HG03095 (cell line): ENCODE measurements around the gene PPP1R14B.

Experiments
- ATAC-seq: cut with Tn5 transposase; IDR thresholded peaks from one replicate; pipeline ENCODE4 v1.9.1; 2021; ENCODE audit warnings: moderate library complexity; ENCODE audit not compliant: unreplicated experiment

The PPP1R14B gene

DNA sequence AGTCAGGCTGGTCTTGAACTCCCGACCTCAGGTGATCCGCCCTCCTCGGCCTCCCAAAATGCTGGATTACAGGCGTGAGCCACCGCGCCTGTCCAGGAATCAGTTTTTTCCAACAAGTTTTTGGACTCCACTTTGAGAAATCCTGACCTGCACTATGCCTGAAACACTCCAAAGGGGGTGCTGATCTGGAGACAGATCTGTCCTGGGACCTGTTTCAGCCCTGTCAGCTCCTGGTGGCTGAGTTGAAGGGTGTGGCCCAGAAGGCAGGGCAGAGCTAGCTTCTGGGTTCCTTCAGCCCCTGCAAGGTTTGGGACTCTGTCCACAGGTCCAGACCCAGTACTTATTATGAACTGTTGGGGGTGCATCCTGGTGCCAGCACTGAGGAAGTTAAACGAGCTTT lies 15.2 kb downstream of the PPP1R14B start:
- no peak for ATAC-seq

DNA sequence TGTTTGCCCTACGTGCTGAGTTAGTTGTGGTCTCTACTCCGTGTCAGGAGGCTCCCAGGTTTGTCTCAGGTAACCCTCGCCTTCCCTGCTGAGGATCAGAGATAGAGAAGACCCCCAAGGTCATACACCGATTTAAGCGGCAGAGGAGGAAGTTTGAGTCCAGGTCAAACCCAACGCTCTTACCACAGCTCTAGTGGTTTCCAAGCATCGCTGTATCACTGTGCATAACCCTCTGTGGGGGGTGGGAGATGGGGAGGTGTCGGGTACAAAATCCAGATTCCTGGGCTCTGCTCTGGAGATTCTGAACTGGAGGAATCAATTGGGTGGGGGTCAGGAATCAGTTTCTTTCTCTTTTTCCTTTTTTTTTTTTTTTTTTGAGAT lies 15.8 kb downstream of the PPP1R14B start:
- no peak for ATAC-seq

DNA sequence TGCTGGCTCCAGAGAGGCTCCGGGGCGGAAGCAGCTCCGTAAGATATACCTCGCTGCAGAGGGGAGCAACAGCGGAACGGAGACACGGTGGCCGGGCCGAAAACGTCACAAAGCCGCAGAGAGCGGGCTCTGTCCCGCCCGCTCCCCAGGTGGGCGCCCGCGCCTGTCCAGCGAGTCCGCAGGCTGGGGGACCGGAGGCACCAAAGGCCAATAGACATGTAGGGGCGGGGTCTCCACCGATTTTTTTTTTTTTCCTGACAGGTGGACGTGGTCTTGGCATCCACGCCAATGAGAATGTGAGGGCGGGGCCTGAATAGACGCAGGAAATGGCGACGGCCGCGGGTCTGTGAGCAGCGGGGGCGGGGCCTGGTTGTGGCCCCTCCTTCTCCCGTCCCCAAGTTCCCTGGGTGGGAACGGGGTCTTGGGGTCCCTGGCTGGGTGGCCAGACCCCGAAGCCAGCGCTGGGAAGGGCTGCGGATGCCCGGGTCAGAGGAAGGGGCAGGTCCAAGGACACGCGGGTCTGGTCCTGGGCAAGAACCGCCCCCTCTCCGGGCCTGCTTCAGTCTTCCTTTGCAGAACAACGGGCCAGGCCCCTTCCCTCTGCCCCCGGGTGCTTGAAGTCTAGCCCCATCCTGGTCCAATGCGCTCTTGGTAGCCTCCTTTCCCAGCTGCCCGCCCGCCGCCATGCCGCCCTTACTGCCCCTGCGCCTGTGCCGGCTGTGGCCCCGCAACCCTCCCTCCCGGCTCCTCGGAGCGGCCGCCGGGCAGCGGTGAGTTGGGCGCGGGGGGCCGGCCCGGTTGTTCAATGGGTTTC lies 16.4 kb downstream of the PPP1R14B start, which contains the start of gene DNAJC4:
DNAJC4 (plus strand) TSS at position 378 of the 814 bp plus-strand sequence; CDS start at position 685, 307 bp downstream.
- peak; percentile 38 for ATAC-seq

DNA sequence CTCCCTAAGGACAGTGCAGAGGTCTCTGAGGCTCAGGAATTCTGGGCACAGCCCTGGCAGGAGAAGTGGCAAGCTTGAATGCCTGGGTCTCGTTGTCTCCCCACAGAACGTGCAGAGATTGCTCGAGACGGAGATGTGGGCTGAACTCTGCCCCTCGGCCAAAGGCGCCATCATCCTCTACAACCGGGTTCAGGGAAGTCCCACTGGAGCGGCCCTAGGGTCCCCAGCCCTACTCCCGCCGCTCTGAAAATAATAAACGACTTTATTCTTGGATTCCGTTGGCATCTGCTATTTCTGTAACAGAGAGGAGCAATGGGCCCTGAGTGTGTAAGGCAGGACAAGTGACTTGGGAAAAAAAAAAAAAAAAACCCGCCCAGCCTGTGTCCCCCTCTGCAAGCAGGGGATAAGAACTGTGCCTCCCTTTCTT lies 17.0 kb downstream of the PPP1R14B start:
- ATAC-seq: no peak

DNA sequence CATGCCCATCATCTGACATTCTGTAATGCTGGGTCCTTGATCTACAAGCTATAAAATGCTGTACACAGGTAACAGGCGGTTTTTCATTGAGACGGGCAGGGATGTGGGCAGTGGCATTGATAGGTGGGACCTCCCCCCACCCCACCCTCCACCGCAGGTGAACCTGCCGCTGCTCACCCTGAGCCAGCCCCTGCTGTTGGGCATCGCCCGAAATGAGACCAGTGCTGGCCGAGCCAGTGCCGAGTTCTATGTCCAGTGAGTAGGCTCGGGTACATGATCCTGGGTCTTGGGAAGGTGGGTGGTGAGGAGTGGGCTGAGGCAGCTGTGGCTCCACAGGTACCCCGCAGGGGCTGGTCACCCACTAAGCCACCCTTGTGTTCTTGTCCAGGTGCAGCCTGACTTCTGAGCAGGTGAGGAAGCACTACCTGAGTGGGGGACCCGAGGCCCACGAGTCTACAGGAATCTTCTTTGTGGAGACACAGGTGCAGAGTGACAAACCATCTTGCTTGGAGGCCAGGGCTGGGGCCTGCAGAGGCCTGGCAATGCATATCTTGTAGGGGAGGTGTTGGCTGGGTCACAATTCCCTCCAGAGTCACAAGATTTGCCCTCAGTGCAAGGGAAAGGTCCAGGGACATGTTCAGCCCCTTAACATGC lies 17.5 kb downstream of the PPP1R14B start:
- no peak for ATAC-seq

DNA sequence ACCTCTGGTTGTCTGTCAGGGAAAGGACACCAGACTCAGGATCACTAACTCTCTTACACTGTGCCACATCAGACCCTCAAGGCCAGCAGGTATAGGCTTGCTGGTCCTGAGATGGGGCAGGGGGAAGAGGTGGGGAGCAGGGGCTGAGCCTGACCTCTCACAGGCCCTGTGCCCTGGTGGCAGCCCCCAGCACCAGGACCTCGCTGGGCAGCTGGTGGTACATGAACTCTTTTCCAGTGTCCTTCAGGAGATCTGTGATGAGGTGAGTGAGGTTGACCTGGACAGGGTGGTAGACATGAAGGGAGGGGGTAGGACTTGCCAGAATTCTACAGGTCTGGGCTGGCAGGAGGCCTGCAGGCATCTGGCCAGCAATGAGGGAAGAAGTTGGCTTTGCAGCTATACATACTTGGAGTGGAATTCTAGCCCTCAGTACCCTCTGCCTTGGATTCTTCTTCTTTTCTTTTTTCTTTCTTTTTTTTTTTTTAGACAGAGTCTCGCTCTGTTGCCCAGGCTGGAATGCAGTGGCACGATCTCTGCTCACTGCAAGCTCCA lies 19.3 kb downstream of the PPP1R14B start:
- ATAC-seq: no peak

DNA sequence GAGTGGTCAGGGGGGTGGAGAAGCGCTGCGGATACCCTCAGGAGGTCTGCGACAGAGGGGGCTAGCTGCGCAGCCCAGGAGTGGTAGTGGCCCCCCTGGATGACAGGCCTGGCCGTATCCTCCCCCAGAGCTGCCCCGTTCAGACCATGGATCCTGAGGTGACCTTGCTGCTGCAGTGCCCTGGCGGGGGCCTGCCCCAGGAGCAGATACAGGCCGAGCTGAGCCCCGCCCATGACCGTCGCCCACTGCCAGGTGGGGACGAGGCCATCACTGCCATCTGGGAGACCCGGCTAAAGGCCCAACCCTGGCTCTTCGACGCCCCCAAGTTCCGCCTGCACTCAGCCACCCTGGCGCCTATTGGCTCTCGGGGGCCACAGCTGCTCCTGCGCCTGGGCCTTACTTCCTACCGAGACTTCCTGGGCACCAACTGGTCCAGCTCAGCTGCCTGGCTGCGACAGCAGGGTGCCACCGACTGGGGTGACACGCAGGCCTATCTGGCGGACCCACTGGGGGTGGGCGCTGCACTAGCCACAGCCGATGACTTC lies 20.2 kb downstream of the PPP1R14B start:
- no peak for ATAC-seq

DNA sequence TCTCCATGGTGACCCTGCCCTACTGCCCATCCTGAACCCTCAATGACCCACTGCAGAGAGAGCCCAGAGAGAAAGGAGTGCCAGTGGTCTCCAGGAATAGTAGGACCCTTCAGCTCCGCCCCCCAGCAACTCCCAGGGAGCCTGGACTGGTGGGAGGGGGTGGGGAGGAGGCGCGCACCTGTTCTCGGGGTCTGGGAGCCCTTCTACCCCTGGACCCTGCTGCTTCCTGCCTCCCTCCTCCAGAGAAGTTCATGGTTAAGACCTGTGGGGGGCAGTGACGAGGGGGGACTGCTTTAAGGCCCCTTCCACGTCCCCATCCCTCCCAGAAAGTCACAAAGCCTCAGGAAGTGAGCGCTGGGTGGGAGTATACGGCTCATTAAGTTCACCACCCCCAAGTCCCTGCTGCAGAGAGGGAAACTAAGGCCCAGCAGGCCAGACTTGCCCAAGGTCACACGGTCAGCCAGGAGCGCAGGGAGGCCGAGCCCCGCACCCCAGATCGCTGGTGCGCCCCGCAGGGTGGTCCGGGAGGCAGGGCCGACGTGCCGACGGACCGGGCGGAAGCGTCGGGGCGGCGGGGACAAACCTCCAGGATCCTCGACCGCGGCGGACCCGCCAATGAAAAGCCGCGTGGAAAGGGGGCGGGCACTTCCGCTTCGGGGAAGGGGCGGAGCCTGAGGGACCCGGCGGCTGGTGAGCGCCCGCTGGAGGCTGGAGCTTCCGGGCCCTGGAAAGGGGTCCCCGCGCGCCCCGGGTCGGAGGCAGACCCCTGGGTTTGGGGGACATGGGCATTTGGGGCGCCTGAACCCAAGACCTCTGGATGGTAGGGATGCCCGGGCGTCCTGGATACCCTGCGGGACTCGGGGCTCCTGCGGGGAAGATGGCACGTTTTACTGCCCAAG lies 20.9 kb downstream of the PPP1R14B start, which contains the start of the genes NUDT22 and TRPT1:
NUDT22 (plus strand) TSS at position 667 of the 899 bp plus-strand sequence. CDS start 379 bp downstream, outside the sequence.
TRPT1 (minus strand) TSS at position 579 of the 899 bp plus-strand sequence; CDS start at position 253, 326 bp downstream.
- no peak for ATAC-seq

DNA sequence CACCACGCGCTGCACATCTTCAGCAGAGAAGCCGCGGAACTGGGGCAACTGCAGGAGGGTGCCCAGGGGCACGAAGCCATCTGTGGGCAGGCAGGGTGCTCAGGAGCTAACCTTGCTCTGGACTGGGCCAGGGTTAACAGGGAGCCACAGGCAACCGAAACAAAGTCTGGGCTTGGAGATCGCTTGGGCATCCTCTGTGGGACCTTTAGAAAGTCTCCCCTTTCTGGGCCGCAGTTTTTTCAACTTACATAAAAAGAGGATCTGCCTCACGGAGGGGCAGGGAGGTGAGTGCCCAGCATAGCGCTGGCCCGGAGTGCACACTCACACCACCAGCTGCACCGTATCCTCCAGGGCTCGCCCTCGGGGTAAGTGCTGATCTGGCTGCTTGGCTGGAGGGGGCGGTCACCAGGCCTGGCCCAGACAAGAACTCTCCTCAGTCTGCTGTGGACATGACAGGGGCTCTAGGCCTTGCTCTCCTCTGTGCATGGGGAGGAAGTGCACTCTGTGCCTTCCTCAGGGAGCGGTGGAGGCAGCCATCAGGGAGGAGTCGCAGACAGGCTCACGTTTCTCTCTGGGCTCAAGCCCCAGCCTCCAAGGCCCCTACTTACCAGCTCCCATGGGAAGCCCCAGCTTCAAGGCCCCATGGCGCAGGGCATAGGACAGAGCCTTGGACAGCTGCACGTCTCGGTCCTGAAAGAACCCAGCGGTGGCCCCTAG lies 21.7 kb downstream of the PPP1R14B start:
- ATAC-seq: no peak

DNA sequence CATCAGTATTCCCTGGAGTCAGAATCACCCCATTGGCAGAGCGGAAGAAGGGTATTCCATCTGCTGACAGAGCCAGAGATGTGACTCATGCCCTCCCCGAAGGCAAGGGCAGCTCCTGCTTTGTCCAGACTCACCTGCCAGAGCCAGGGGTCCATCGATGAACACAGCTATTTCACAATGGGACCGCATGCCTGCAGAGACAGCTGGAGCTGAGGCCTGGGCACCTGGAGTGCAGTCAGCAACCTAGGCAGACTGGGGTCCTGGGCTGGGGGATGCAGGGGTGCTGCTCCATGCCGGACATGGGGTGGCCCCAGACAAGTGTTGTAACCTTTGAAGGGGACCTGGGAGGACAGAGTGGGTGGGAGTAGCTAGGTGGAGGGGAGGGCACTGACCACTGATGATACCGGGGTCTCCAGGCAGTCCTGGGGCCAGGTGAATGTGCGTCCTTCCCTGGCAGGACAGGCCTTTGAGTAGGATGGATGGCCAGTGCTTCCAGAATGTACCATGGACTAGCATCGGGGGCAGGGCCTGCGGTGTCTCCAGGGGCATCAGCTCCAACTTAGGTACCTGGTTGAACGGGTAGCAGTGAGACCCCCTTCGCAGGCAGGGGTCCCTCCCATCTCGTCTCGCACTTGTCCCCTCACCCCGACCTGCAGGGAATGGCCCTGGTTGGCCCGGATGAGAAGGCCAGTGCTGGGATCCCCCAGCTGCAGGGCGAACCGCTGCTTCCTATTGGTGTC lies 22.4 kb downstream of the PPP1R14B start:
- ATAC-seq: no peak

DNA sequence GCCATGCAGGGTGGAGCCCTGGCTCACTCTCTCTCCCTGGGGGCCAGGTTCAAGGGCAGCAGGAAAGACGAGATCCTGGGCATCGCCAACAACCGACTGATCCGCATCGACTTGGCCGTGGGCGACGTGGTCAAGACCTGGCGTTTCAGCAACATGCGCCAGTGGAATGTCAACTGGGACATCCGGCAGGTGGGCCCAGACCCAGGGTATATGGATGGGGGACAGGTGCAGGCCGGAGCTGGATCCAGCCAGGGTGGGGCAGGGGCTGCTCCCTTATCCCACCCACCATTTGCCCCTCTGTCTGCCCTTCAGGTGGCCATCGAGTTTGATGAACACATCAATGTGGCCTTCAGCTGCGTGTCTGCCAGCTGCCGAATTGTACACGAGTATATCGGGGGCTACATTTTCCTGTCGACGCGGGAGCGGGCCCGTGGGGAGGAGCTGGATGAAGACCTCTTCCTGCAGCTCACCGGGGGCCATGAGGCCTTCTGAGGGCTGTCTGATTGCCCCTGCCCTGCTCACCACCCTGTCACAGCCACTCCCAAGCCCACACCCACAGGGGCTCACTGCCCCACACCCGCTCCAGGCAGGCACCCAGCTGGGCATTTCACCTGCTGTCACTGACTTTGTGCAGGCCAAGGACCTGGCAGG lies 23.6 kb downstream of the PPP1R14B start:
- no peak for ATAC-seq

DNA sequence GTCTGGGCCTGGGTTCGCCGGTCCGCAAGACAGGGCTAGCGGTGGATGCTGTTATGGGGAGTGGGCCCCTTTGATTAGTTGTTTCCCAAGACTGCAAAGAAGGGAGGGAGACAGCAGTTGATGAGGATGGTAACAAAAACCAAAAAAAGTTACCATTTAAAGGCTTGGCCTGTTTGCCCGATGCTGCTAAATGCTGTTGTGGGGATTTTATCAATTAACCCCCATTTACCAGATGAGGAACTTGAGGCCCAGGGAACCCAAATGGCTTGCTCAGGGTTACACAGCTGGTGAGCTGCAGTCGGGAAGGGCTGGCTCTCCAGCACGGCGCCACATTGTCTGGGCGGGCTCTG lies 24.1 kb downstream of the PPP1R14B start:
- no peak for ATAC-seq

DNA sequence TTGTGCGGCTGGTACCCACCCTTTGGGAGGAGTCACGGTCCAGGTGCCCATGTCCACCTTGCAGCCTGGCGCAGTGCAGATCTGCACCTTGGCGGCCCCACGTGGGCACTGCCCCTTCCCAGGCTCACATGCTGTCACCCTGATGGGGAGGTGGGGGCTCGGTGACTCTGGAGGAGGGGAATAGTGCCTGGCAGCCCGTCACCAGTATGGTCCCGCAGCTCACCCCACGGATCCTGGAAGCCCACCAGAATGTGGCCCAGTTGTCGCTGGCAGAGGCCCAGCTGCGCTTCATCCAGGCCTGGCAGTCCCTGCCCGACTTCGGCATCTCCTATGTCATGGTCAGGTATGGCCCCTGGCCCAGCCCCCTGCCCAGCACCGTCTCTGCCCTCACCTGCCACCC lies 25.9 kb downstream of the PPP1R14B start:
- no peak for ATAC-seq

DNA sequence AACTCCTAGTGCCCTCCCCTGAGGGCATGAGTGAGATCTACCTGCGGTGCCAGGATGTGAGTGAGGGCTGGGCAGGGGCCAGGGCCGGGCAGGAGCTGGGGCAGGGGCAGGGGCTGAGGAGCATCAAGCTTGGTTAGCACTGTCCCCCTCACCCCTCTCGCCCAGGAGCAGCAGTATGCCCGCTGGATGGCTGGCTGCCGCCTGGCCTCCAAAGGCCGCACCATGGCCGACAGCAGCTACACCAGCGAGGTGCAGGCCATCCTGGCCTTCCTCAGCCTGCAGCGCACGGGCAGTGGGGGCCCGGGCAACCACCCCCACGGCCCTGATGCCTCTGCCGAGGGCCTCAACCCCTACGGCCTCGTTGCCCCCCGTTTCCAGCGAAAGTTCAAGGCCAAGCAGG lies 26.5 kb downstream of the PPP1R14B start:
- ATAC-seq: no peak

DNA sequence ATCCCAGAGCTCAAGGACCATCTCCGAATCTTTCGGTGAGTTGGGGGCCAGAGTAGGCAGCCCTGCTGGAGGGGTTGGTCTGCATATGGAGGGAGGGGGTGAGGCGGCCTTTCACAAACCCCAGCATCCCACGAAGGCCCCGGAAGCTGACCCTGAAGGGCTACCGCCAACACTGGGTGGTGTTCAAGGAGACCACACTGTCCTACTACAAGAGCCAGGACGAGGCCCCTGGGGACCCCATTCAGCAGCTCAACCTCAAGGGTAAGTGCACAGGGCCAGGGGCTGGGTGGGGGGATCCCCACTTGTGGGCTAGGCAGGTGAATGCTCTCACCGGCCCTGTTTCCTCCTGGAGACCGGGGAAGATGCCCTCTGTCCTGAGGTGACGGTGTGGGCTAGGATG lies 27.0 kb downstream of the PPP1R14B start:
- no peak for ATAC-seq

DNA sequence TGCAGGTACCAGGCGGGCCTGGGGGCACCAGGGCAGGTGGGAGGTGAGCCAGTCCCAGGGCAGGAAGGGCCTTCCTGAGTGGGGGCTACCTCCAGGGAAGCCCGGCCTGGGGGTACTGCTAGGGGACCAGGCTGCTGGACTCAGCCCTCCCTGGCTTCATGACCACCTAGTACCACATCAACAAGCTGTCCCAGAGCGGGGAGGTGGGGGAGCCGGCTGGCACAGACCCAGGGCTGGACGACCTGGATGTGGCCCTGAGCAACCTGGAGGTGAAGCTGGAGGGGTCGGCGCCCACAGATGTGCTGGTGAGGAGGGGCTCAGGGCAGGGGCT lies 27.4 kb downstream of the PPP1R14B start:
- no peak for ATAC-seq

DNA sequence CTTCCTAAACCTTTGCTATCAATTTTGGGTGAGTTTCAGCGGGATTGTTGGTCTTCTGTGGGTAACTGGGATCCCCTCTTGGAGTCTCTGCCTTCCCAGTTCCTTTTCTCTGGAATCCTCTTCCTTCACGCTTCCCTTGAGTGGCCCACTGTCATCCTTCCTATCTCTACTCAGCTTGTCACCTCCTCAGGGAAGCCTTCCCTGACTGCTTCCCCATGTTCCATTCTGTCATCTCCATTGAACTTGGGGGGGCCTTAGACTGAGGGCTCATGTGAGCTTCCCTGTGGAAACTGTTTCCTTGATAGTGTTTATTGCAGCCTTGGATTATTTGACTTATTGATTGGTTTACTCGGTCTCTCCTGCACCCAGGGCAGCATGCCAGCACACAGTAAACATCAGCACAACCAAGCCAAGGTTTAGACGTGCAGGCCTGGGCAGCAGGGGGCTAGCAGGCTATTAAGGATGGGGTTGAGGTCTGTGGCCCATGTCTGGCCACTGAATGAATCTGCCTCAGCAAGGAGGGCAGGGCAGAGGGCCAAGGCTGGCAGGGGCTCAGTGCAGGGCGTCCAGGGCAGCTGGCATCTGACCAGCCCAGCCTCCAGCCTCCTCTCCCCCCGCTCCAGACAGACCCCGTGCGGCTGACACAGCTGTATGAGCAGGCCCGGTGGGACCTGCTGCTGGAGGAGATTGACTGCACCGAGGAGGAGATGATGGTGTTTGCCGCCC lies 28.0 kb downstream of the PPP1R14B start:
- ATAC-seq: no peak

DNA sequence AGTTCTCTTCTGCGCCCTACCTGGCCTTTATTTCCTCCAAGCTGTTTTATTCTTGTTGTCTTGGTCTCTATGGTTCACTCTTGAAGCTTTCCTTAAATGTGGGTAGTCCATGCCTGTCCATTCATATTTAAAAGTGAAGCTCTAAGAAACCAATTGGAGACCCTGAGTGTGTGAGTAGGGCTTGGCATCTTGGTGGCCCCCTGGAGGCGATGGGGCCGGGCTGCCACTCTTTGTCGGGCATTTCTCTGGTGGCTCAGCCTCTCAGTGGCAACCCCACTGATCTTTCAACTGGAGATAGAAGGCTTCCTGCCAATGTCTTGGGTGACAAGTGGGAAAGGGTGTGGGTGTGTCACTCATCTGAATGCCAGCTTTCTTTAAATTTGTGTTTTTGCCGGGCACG lies 29.9 kb downstream of the PPP1R14B start:
- no peak for ATAC-seq
